HT-29 (cell line): ENCODE measurements around the gene TBXAS1. TPM values are rescaled to one million over a fixed set of nuclear protein-coding genes. Genes with fewer than 3 reads are reported as not detected.
A peak's percentile ranks its signal among the peaks of the same experiment; 100 is the strongest.
"Not testable (repeated sequence)": the region's sequence is repeated elsewhere in the genome, so short reads cannot be mapped to it uniquely, and the experiment has no call there.

Source experiments
- DNase-seq: peaks from one replicate; pipeline ENCODE4 v3.0.0-alpha.2; 2015; ENCODE audit warnings: low spot score
- total RNA-seq: library from RNA; depleted of rRNA; stranded (reverse); fragments of >200 nt; shearing (Covaris generic); gene quantifications from 2 replicates; pipeline ENCODE4 v1.2.3, GENCODE V29; 2014

TBXAS1 gene
- total RNA-seq, 1 experiment from 2014 or later, result 22.8 TPM

DNA sequence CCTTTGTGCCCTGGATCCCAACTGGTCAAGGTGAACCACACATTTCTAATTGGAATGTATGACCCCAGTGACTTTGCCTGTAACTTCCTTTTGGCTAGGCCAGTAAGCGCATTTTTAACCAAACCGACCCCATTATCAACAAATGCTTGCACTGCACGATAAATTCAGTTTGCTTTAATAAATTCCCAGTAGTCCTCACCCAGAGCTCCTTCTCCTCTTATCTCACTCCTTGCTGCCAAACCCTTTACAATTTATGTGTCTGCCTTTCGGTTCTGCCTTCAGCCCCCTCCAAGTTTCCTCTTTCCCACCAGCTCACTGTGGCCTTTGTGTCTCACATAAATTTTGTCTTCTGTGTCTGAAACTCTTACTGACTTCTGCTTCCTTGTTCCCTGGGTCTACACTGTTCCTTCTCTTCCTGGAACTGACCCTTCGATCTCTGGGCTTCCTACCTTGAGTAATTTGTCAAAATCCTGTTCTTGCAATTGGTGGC is 59.0 kb downstream of the TBXAS1 start:
- DNase-seq, result no peak

DNA sequence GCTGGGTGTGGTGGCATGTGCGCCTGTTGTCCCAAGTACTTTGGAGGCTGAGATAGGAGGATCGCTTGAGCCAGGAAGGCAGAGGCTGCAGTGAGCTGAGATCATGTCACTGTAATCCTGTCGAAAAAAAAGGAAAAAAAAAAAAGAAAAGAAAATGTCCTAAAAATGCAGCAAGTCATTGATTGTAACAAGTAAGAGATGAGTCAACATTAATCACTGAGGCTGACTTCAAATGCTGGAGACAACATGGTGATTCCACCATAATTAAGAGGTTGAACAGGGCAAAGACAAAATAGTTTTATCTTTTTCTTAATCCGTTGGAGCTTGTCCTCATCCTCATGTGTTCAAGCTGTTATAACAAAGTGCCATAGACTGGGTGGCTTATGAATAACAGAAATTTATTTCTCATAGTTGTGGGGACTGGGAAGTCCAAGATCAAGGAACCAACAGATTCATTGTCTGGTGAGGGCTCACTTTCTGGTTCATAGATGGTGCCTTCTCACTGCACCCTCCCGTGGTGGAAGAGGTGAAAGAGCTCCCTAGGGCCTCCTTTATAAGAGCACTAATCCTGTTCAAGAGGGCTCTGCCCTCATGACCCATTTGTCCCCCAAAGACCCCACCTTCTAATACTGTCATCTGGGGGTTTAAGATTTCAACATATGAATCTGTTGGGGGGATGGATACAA is 60.3 kb downstream of the TBXAS1 start:
- DNase-seq, result peak; percentile 7

DNA sequence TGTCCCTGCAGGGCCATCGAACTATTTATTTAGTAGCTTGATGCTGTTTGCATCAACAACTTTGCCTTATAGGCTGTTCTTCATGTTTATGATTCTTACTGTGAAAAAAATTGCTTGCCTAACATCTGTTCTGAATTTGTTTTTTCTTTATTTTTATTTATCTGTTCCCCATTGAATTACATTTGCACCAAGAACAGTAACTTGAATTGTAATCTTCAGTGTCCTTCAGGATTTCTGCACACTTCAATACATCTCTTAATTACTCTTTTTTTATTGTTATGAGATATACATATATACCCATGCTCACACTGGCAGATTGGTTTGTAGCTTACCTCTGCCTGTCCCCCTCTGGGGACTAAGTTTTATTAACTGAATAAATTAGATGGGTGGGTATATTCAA is 64.4 kb downstream of the TBXAS1 start:
- no peak for DNase-seq

DNA sequence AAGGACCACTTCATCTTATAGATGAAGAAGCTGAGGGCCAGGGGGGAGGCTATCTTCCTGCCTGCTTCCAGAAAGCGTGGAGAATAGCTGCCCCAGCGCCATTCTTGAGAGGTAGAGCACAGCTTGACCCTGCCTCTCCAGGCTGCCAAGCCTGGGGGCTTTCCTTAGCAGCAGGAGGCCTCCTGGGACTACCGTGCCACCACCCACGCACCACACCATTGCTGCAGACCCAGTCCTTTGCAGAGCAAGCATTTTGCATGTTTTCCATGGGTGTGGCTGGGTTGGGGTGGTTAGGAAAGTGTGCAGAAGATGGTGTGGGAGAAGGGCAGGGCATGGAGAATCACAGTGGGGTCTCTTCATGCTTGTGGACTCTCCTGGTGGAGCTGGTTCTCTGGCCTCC is 64.9 kb downstream of the TBXAS1 start:
- DNase-seq, result no peak

DNA sequence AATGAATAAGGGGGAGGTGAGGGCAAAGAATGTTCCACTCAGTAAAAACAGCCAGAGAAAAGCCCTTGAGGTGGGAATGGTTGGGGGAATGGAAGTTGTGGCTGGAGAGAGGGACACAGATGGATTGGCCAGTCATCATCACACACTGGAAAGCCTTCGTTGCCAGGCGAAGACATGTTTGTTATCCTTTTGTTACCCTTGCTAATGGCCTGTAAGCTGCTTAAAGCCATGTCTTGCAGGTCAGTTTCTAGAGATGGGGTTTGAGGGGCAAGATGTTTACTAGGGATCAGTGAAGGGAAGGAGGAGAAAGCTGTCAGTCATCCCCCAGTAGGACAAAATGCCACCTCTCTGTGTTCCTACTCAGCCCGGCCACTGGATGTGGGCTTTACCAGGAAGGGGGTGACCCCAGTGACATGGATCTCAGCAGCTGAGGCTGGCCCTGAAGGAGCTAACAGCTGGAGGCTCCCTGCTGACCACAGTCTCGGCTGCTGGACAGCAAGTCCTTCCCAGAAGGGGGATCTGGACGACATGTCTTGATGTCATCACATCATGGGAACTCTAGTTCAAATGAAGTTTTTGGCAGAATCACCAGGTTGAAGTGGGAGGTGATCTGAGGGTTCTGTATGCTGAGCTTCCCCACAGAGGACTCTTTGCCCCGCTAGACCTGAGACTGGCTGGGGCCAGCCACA is 66.2 kb downstream of the TBXAS1 start:
- no peak for DNase-seq

DNA sequence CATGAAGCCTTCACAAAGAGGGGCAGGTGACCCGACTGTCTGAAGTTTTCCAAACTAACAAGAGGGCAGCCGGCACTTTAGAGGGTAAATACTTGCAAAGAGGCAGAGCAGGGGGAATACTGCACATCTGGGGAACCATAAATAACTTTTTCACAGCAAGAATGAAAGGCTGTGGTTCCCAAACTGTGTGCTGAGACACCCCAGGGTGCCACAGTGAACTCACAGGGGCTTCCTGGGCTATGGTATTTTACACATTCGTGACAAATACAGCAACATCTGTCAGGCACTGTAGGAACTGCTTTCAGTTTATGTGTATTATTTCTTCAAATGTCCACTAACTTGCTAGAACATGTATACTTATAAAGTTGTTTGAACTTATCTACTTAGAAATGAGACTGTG is 67.2 kb downstream of the TBXAS1 start:
- DNase-seq, result no peak

DNA sequence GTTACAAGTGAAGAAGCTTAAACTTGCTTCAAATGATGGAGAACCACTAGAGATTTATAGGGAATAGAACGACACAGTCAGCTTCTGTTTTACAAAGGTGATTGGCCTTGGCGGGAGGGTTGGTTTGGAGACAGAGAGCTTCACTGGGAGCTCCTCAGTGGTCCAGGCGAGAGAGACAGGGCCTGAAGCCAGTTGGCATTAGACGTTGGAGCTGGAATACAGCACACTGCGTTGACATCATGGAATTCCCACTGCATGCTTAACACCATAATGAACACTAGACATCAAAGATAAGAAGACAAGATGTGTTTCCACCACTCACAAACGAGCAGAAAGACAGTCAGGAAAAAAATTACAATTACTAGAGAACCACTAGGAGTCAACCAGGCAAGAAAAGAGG is 67.8 kb downstream of the TBXAS1 start:
- no peak for DNase-seq

DNA sequence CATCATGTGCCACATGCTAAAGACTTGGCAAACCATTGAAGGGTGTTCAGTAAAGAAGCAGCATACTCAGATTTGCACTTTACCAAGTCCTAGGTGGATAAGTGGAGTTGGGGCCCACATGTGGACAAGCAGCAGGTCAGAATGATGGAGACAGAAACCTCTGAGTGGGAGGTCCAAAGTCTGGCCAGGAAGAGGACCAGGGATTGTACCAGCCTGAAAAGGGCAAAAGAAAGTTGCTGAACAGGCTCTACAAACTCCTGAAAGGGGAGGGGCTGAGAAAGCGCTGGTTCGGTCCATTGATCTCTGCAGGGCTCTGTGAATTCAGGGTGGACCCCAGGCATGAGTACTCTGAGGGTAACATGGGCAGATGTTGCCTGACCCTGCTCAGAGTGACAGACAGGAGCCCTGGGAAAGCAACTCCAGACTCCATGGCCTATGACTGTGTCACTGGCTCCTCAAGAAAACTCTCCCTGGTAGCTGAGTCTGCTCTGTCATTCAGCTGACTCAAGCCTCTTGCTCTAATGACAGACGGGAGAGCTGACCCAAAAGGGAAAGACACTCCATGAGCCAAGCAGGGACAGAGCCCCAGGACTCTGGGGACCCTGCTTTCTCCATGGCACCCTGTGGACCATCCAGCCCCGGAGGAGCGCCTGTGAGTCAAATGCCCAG is 68.5 kb downstream of the TBXAS1 start:
- DNase-seq, result peak; percentile 28

DNA sequence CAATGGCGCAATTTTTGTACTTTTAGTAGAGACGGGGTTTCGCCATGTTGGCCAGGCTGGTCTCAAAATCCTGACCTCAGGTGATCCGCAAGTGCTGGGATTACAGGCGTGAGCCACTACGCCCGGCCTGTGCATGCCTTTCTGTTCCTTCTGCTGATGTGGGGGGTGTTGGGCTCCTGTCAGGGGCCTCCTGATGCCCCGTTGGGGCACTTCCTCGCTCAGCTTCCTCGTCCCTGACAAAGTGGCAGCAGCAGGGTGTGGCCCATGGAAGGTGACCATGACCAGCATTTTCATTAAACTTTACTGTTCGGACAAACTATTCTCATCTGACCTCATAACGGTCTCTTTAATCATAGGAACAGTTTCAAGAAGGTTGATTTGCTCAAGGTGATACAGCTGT is 69.4 kb downstream of the TBXAS1 start:
- DNase-seq, result no peak

DNA sequence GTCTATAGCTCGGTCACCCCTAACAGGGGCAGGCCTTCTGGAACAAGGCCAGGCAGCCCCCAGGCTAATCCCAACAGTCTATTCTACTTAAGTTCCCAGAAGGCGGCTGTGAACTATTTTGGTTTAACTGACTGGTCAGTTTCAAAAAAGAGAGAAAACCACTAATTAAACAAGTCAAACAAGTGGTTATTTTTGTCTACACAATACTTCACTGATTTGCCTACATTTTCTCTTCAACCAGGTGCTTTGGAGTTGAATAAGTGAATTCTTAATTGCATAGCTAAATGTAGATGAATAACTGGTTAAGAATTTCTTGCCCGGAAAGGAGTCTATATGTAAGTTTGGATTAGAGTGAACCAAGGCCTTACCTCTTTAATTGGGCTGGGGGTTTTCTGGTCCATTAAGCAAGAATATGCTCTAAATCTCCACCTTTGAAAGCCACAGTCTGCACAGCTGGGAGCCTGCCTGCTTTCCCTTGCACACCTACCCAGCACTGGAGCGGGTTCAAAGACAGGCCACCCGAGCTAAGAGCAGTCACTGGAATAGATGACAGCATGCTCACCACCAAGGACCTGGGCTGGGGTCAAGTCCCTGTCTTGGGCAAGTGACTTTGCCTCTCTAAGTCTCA is 70.4 kb downstream of the TBXAS1 start:
- DNase-seq, result no peak

DNA sequence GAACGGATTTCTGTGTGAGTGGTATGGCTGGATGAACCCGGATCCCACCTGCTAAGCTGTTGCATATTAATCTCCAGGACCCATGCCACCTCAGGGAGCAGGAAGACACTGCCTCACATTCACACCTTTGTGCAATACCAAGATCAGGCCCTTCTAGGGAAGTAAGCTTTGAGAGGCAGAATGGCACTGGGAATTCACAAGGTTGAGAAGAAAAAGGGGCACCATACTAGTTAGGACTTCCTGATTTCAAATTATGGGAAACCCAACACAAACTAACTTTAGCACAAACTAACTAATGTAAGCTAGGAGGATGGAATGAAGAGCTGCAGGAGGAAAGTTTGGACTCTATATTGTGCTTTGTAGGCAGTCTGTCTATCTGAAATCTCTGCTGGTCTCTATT is 71.3 kb downstream of the TBXAS1 start:
- no peak for DNase-seq

DNA sequence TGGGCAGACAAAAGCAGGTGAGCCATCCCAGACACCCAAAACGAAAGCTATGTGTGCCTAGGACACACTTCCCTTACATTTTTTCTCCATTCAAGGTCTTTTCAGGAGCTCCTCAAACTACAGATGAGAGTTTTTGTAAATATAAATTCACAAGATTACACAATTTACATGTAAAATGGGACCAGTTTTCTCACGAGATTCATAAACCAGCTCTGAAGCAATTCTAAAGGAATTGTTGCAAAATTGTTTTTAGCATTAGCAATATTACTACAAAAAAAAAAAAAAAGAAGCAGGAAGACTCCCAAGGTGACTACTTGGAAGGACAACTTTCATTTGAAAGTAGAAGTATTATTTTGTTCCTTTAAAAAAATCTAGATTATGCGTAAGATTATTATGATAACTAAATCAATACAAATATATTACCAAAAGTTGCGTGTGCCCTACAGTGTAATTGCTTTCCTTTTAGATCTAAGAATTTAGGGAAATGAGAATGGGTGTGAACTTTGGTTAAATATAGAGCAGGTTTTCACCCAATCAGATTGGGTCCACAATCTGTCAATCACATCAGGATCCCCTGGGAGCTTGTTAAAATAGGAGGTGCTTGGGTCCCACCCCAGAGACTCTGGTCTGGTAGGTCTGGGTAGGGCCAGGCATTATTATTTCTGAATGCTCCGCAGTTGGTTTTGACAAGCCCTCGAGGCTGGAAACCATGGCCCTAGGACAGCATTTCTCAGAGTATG is 72.2 kb downstream of the TBXAS1 start:
- no peak for DNase-seq

DNA sequence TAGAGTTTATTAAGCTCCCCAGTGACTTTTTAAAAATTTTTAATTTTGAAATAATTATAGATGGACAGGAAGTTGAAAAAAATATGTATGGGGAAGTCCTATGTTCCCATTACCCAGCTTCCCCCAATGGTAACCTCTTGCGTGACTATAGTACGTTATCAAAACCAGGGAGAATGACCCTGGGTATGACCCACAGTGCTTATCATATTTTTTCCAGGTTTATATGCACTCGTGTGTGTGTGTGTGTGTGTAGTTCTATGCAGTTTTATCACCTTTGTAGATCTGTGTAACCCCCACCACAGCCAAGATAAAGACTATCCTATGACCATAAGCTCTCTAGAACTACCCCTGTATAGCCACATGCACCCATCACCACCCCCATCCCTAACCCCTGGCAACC is 72.8 kb downstream of the TBXAS1 start:
- DNase-seq, result no peak

DNA sequence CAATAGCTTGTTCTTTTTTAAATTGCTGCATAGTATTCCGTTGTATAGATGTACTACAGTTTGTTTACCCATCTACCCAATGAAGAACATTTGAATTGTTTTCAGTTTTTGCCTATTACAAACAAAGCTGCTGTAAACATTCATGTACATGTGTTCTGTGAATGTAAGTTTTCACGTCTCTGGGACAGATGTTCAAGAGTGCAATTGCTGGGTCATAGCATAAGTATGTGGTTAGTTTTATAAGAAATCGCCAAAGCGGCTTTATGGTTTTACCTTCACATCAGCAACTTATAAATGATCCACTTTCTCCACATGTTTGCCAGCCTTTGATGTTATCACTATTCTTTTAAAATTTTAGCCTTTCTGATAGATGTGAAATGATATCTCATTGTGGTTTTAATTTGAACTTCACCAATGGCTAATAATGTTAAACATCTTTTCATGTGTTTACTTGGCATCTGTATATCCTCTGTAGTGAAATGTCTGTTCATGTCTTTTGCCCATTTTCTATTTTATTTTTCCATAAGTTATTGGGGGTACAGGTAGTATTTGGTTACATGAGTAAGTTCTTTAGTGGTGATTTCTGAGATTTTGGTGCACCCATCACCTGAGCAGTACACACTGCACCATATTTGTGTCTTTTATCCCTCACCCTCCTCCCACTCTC is 73.5 kb downstream of the TBXAS1 start:
- DNase-seq, result no peak

DNA sequence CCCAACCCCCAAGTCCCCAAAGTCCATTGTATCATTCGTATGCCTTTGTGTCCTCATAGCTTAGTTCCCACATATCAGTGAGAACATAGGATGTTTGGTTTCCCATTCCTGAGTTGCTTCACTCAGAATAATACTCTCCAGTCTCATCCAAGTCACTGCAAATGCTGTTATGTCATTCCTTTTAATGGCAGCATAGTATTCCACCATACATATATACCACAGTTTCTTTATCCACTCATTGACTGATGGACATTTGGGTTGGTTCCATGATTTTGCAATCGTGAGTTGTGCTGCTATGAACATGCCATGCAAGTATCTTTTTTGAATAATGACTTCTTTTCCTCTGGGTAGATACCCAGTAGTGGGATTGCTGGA is 74.0 kb downstream of the TBXAS1 start:
- not testable (repeated sequence) for DNase-seq

DNA sequence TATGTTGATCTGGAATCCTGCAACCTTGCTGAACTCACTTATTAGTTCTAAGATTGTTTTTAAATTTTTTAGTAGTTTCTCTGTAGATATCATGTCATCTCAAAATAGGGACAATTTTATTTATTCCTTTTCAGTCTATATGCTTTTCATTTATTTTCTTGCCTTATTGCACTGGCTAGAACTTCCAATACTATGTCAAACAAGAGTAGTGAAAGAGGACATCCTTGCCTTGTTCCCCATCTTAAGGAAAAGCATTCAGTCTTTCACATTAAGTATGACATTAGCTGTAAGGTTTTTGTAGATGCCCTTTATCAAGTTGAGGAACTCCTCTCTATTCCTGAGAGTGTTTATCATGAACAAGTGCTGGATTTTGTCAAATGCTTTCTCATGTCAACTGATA is 77.8 kb downstream of the TBXAS1 start:
- DNase-seq, result no peak

DNA sequence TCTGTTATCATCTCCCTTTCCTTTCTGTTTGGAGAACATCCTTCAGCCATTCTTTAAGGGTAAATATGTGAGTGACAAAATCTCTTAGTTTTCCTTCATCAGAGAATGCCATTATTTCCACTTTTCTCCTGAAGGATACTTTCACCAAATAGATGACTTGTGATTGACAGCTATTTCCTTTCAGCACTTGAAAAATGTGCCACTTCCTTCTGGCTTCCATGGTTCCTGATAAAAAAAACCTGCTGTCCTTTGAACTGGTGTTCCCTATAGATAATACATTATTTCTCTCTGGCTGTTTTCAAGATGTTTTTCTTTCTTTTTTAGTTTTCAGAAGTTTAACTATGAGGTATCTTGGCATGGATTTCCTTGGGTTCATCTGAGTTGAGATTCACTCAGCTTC is 79.7 kb downstream of the TBXAS1 start:
- no peak for DNase-seq

DNA sequence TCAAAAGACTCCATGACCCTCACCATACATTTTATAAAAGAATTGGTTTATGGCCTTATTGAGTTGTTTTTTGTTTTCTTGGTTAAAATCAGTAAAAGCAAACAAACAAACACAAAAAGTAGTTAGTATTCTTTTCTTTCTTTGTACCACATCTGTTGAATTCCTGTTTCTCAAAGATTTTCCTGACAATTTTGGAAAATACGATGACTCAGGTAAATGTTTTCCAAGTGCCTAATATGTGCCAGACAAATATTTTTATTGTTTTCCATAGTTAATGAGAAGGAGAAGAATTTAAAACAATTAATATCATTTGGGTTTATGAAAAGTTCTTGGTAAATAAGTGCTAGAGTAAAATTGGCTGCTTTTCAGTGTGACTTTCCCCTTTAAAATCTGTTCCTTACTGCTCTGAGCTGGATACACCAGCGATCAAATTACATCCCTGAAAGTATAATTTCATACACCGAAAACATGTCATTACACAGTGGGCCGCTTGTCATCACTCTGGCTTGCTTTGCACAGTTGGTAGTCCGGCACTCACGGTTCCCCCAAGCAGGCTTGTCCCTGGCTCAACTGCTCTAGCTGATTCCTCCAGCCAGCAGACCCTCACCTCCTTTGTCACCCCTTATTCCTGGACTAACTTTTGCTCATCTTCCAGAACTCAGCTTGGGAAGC is 80.5 kb downstream of the TBXAS1 start:
- no peak for DNase-seq

DNA sequence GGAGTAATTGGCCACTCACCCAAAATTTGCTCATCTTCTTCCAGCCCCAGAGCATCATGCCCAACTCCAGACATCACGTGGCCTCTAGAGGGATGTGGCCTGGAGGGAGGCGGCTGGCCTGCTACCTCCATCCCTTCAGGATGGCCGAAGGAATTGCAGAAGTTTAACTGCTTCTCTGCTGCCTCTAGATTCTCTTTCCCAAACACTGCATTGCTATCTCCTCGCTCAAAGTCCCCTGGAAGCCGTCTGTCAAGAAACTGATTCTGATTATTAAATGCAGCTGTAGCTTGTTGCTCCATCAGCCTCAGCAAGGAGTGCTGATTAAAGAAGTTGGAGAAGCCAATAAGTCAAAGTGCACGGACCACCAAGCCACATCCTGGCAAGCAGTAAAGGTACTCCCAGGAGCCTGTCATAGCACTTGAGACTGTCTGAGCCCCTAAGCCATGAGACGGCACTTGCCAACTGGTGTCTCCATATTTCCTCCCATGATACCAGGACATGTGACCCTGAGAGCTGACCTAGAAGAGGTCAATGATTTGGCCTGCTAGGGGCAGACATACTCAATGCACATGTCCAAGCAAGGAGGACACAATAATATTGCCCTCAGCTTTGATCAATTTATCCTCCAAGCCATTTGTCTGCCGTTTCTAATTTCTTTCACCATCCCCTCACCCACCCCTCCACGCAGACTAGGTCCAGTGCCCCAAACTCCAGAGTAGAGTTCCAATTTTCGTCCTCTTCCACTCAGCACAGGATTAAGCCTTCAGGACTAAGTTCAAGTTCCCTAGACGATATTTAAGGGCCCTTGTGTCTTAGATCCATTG is 84.2 kb downstream of the TBXAS1 start:
- no peak for DNase-seq

DNA sequence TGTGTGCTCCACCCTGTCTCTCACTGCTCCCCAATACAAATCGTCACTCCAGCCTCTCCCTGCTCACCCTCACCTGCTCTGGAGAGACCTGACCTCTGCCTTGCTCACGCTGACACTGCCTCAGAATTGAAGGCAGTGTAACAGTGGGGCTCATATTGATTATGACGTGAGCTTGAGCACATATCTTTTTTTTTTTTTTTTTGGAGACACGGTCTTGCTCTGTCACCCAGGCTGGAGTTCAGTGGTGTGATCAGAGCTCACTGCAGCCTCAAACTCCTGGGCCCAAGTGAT is 84.7 kb downstream of the TBXAS1 start:
- DNase-seq, result no peak
